Cardiac fibroblast (primary cell): ENCODE measurements around the gene METTL26.

Source experiments
- DNase-seq, 2 donors: peaks; one replicate each; pipeline versions ENCODE4 v3.0.0 to v3.0.0-alpha.2; 2010; ENCODE audit warnings: low read depth in 2 of 2
- H3K4me3 ChIP-seq, 2 donors: replicated peaks in 1 of 2; 1 replicate in 1 of 2; 2 replicates in 1 of 2; pipeline ENCODE4 v1.5.1; 2011; ENCODE audit warnings: low read depth in 2 of 2, low read length in 2 of 2, mild to moderate bottlenecking in 2 of 2, moderate library complexity in 1 of 2
- CTCF ChIP-seq: IDR thresholded peaks from one replicate; pipeline ENCODE4 v1.5.1; 2011; ENCODE audit warnings: low read depth, mild to moderate bottlenecking, low read length, inconsistent platforms

METTL26 gene

GRCh38 chr16:609984-610383, 26.1 kb downstream of the METTL26 start:
- no peak for DNase-seq
- TF ChIP-seq CTCF = no peak
- H3K4me3 ChIP-seq = no peak overlapping the region

GRCh38 chr16:609316-609715, 26.8 kb downstream of the METTL26 start:
- no peak for DNase-seq
- TF ChIP-seq CTCF = no peak

GRCh38 chr16:608019-608418, 28.1 kb downstream of the METTL26 start:
- DNase-seq = no peak
- TF ChIP-seq CTCF = no peak
- no peak overlapping the region for H3K4me3 ChIP-seq

More at GRCh38 chr16:609316-609715, 26.8 kb downstream of the METTL26 start:
- H3K4me3 ChIP-seq = no peak overlapping the region

GRCh38 chr16:606656-607307, 29.3 kb downstream of the METTL26 start:
- no peak overlapping the region for H3K4me3 ChIP-seq
- TF ChIP-seq CTCF = no peak
- no peak for DNase-seq

GRCh38 chr16:603933-604332, 32.2 kb downstream of the METTL26 start:
- no peak overlapping the region for H3K4me3 ChIP-seq
- no peak for DNase-seq
- TF ChIP-seq CTCF = no peak

GRCh38 chr16:600781-601180, 35.3 kb downstream of the METTL26 start:
- TF ChIP-seq CTCF = peak; percentile 29
- H3K4me3 ChIP-seq = no peak overlapping the region
- peak; percentile 20 to 23 for DNase-seq
